ENCODE results near the gene HSPB6.

The HSPB6 gene

DNA sequence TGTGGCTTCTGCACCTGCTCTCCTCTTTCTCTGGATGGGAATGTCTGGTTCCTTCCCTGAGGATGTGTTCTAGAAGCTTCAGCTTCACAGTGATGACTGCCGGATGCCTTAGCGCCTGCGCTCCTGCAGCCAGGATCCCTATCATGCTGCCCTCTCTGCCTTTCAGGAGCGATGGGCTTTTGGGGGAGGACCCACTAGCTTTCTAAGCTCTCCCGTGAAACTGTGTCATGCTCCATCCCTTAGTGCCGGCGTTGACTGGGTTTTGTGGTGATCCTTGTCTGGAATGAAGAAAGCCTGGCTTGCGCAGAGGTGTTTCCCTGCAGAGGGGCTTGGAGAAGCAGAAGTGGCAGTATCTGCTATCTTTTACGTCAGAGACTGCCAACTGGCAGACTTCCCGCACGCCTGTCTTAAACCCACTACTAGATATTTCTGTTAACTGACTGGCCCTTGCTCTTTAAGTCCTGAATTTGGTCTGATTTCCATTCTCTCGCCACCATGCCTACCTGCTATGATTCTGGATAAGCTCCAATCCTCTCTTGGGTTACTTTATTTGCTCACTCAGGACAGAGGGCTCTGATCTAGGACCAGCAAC is 42.8 kb downstream of the HSPB6 start:
- DNase-seq: no peak

DNA sequence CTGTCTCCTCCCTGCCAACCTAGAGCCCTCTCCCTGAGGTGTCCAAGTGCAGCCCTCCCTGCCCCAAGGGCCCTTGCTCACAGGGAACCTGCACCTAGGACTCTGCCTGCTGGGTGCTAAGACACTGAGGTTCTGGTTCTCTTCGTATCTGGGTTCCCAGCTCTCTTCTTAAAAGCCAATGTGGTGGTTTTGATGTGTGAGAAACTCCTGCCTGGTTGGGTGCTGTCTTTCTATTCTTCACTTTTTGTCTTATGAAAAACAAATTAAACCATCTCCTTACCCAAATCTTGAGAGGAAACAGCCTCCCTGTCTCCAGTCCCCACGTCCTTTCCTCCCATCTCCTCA is 43.4 kb downstream of the HSPB6 start:
- no peak for DNase-seq

DNA sequence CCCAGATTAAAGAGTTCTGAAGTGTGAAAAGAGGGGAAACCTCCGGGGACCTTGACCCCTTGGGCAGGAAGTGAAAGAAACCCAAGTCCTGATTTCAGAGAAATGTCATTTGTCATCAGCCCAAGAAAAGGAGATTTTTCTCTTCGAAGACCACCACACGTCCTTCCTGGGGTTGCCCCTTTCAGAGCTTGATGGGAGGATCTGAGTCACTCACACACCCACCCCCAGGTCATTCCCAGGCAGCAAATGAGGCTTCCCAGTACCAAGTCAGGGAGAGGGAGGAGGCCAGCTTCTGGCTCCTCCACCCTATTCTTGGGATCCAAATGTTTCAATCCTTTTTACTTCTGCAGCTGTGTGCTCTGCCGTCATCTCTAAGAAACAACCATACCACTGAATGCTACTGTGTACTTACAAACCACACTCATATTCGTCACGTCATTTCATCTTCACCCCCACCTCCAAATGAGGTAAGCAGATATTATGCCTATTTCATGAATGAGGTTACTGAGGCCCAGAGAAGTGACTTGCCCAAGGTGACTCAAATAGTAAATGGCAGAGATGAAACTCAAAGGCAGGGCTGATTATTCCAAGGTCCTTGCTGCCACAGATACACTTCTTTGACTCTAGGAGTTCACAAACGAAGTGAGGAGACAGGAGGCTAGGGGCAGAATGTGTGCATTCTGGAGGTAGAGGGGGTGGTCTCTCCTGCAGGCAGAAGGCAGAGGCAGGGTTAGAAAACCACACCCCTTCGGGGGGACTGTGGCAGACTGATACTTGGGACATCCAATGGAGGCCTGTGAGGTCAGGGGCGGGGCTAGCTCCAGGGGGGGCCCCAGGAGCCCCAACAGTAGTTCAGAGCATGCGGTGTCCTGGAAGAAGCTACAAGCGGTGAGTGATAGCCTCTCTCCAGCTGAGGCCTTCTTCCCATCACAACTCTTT is 44.0 kb downstream of the HSPB6 start:
- DNase-seq: peak; percentile 53

DNA sequence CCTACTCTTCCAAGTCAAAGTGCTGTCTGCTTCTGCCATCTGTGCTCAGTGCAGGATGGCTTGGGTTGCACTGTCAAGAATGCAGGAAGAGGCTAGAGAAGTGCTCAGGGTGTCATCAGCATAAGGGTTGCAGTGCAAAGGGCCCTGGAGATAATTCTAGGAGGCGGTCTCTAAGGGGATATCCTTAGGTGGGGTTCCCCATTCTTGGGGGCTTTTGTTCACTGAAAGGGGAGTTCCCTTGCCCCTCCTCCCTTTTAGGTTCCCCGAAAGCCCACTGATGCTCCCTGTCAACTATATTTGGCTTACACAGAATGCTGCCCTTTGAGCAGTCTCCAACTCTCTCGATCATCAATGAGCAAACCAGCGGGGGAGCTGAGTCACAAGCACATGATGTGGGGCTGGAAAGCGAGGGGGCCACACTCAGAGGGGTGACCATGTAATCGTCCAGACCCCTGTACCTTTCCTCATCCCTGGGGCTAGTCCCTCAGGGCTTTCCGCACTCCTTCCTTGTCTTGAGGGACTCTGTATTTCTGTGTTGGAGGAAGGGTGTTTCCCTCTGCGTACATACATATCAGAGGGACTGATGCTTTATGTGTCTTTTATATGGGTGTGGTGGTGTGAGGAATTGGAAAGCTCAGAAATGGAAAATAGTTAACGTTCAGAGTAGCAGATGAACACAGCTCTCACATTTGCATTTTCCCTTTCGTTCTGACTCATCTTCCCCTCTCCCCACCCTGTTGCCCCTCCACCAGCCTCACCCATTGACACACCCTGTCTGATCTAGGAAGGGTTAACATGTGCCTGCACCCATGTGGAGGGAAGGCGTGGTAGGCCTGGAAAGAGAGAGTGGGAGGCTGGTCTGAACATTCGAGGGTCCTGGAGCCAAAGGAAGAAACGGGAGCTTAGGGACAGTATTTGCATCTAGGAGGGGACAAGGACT is 45.8 kb downstream of the HSPB6 start:
- peak; percentile 59 for DNase-seq

DNA sequence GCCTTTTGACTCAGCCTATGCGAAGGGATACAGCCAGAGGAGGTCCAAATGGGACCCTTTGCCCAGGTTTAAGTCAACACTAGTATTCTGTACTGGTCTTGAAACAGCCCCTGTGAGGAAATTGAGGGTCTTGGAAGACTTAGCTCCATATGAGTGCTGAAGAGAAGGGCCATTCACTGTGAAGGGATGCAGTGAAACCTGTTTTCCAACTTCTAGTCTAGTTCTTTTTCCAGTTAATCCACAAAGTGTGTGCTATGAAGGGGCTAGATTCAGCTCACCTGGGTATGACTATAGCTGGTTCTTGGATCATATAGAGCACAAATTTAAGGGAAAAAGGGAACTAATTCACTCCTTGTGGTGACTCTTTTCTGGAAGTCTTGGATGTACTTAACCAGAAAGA is 48.4 kb downstream of the HSPB6 start:
- DNase-seq: no peak

Data from stimulated activated naive CD4-positive, alpha-beta T cell treated with Interleukin-2 at 50 U/mL for 16 hours (primary cell).